Sigmoid colon (tissue), 4 donors: ENCODE data around the gene RAB8A.

ENCODE experiments used
- CTCF ChIP-seq, 4 experiments: fragments of 450-650 bp in 3 of 4; fragments of 200-600 bp in 1 of 4; IDR thresholded peaks; one replicate each; pipeline ENCODE4 v1.5.1; 2016 to 2019; ENCODE audit warnings: antibody characterized with exemption in 4 of 4, mild to moderate bottlenecking in 3 of 4, moderate library complexity in 2 of 4
- EP300 ChIP-seq, 4 donors: sonication (generic); formaldehyde crosslinking; IDR thresholded peaks; one replicate each; pipeline ENCODE4 v1.6.1; 2017; ENCODE audit warnings: antibody characterized with exemption in 4 of 4

DNA sequence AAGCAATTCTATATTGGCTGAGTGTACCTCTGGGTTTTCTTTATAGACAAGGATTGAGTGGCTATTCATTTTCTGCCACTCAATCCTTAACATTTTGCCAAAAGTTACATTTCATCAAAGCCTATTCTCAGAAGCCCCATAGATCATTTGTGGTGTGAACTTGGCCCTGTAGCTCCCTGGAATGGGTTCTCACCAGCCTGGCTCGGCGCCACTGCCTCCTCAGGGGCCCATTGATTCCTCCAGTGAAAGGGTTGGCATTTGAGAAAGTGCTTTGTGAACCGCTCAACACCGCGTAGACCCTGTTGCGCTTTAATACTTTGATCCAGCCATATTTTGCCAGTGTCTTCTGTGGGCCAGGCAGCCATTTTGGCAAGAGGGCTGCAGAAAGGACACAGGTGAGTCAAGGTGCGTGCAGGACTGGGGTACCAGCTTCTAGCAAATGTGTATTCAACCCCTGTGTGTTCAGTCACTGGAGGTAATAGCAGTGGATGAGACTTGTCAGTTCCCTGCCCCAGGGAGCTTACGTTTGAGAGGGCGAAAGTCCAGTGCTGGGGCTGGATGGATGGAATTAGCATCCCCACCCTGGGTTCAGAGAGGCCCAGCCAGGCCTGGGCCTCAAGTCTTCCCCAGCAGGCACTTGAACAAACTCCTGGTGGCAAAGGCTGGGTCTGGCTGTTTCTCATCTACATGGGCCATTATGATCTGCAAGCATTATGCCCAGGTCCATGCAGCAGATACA, 3.8 kb downstream of the RAB8A start:
- TF ChIP-seq EP300 (IDR thresholded peaks at IDR 0.05), result no peak
- TF ChIP-seq CTCF (IDR thresholded peaks at IDR 0.05), result no peak
